HG02763 (cell line): ENCODE results near the gene MKLN1.

Experiments
- ATAC-seq: cut with Tn5 transposase; IDR thresholded peaks from one replicate; pipeline ENCODE4 v1.9.1; 2021; ENCODE audit warnings: mild to moderate bottlenecking, moderate library complexity; ENCODE audit not compliant: unreplicated experiment

Gene MKLN1

GRCh38 chr7:131346885-131347592 is 19.4 kb downstream of the MKLN1 start:
- no peak for ATAC-seq

- no peak for ATAC-seq
Measured at GRCh38 chr7:131352032-131352431, 24.4 kb downstream of the MKLN1 start.

GRCh38 chr7:131354390-131354789 is 26.7 kb downstream of the MKLN1 start:
- ATAC-seq = no peak

- ATAC-seq = no peak
Measured at GRCh38 chr7:131355917-131356777, 28.5 kb downstream of the MKLN1 start.

GRCh38 chr7:131357282-131357880 is 29.7 kb downstream of the MKLN1 start:
- ATAC-seq = no peak

- ATAC-seq = no peak
Measured at GRCh38 chr7:131358636-131359035, 31.0 kb downstream of the MKLN1 start.

- no peak for ATAC-seq
Measured at GRCh38 chr7:131359136-131359776, 31.6 kb downstream of the MKLN1 start.

- no peak for ATAC-seq
Measured at GRCh38 chr7:131363719-131364118, 36.0 kb downstream of the MKLN1 start.

- ATAC-seq = no peak
Measured at GRCh38 chr7:131364767-131365344, 37.2 kb downstream of the MKLN1 start.

- no peak for ATAC-seq
Measured at GRCh38 chr7:131365838-131366237, 38.2 kb downstream of the MKLN1 start.

- no peak for ATAC-seq
Measured at GRCh38 chr7:131369354-131369753, 41.7 kb downstream of the MKLN1 start.

- no peak for ATAC-seq
Measured at GRCh38 chr7:131370523-131370968, 42.9 kb downstream of the MKLN1 start.

- ATAC-seq = no peak
Measured at GRCh38 chr7:131371411-131371810, 43.7 kb downstream of the MKLN1 start.

GRCh38 chr7:131372554-131372953 is 44.9 kb downstream of the MKLN1 start:
- no peak for ATAC-seq

GRCh38 chr7:131374821-131375220 is 47.1 kb downstream of the MKLN1 start:
- no peak for ATAC-seq

- ATAC-seq = no peak
Measured at GRCh38 chr7:131381069-131381838, 53.6 kb downstream of the MKLN1 start.

- ATAC-seq = no peak
Measured at GRCh38 chr7:131383417-131384285, 56.0 kb downstream of the MKLN1 start.

- ATAC-seq = no peak
Measured at GRCh38 chr7:131384286-131384635, 56.6 kb downstream of the MKLN1 start.

- no peak for ATAC-seq
Measured at GRCh38 chr7:131385039-131385605, 57.4 kb downstream of the MKLN1 start.
